T-helper 22 cell (primary cell): ENCODE results near the gene KAZALD1.

Experiments used
- DNase-seq: peaks from one replicate; pipeline ENCODE4 v3.0.0-alpha.2; 2020; ENCODE audit warnings: low read depth

The KAZALD1 gene, protein sequence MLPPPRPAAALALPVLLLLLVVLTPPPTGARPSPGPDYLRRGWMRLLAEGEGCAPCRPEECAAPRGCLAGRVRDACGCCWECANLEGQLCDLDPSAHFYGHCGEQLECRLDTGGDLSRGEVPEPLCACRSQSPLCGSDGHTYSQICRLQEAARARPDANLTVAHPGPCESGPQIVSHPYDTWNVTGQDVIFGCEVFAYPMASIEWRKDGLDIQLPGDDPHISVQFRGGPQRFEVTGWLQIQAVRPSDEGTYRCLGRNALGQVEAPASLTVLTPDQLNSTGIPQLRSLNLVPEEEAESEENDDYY

DNA sequence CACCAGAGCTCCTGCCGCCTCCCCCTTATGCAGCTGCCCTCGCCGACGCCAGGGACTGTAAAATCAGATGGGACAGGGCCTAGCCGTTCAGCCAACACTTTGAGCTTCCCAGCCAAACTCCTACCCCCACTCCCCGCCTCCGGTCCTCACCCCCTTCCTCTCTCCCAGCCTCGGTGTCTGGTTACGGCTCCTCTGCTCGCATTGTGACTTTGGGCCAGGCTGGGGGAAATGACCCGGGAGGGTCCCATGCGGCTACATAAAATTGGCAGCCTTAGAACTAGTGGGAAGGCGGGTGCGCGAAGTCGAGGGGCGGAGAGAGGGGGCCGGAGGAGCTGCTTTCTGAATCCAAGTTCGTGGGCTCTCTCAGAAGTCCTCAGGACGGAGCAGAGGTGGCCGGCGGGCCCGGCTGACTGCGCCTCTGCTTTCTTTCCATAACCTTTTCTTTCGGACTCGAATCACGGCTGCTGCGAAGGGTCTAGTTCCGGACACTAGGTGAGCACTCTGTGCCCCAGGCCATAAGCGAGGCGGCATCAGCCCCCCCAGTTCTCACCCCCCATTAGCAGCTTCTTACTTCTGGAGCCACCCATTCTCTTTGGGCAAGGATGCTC lies at the start of gene KAZALD1:
TSS of gene KAZALD1 (plus strand) at position 366 of the 608 bp plus-strand sequence. CDS start 604 bp downstream, outside the sequence.
- DNase-seq = no peak

DNA sequence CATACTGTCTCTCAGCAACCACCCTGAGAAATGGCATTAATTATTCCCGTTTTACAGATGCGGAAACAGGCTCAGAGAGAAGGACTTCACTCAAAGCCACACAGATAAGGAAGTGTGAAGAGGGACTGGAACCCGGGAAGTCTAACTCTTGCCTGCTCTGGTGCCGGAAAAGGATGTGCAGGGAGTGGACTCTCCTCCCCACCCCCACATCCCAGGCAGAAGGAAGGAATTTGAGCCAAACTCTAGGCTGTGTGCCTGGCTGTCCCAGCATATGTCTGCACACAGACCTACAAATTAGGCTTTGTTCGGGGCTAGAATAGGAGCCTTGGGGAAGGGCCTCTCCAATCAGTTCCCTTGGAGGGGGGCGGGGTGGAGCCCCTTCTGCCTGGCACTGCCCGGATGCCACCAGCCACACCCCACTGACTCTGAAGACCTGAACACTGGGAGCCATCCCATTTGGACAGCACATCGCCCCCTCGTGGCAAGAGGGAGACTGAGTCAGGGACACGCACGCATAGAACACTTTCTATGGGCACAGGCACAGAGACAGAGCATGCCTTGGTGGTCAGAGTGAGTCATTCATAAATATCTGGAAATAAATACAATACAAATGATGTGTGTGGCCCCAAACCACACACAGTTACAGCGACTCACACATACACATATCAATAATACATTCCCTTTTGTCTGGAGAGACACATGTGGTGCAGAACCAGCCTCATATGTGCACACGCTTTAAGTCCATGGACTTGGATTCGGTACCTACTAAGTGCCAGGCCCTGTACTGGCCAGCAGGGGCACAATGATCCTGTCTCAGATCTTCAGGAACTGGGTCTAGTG lies 49.0 kb upstream of the KAZALD1 start:
- DNase-seq = peak; percentile 58

DNA sequence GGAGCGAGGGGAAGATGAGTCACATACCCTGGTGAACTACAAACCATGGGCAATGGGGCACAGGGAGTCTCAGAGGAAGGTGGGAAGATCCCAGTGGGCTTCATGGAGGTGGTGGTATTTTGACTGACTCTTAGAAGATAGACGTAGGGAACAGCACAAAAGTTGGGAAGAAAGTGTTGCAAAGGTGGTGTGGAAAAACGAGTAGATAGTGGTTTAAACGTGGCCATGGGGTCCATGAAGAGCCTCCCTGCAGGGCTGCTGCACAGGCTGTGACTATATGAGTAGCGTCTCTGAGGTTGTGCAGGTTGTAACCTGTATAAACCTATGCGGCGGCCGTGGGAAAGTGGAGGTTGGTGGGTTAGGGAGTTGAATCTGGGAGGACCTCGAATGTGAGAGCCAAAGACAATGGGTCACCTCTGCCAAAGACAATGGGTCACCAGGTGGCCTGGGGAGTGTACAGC lies 48.4 kb upstream of the KAZALD1 start:
- DNase-seq = no peak

DNA sequence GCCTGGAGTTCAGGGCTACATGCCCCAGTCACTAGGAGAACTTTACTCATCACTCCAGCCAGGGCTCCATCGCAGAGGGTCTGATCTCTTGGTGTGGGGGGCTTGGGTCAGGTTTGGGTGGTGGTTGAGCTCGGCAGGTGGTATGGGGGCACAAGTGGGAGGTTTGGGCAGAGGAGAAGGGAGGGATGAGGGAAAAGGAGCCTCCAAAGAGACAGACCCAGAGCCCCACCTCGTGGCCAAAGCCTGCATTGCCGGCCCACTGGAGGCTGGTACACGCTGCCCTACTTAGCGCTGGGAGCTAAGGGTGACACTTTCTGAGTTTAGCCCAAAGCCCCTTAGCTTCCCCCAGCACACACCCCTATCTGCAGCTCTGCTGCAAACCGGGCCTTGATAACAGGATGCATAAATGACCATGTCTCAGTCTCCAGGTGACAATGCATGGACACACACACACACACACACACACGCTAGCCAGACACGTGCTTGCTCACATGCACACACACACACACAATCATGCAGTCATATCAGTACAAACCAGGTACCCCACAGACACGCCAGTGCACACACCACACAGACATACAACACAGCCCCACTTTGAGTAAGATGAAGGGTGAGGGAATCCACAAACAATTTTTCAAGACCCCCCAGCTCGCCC lies 47.4 kb upstream of the KAZALD1 start:
- peak; percentile 25 for DNase-seq

DNA sequence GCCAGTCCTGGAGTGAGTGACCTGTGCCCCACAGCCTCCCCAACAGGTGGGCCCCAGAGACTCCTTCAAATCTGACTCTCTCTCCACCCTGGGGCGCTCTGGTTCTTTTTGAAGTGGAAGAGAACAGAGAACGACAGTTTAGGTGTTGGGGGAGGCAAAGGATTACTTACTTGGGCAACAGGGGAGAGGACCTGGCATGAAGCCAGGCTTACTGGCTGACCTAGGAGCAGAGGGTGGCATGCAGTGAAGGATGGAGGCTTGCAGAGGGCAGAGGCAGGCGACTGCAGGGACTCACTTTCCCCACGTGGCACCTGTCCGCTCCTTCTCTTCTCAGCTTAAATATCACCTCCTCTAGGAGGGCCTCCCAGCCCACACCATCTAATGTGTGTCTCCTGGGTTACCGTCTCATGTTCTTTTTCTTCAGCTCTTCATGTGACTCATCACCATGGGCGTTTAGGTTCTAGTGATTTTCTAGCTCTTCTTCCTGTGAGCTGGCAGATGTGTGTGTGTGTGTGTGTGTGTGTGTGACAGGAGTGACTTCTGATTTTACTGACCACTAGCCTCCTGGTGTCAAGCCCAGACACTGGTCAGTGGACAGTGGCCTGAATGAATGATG lies 46.7 kb upstream of the KAZALD1 start:
- DNase-seq = no peak

DNA sequence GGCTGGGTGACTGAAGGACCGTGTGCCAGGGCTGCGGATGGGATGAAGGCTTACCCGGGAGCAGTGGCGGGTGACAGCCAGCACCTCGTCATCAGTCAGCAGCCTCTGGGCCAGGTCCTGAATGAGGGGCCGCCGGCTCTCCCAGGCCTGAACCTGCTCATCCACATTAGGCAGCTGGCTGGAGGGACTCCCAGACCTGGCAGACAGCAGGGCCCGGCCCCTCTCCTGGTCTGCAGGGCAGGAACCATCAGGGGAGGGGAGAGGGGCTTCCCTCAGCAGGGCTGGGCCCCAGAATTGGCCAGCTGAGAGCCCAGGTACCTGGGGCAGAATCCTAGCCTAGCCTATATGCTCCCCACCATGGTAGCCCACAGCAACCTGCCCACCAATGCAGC lies 46.2 kb upstream of the KAZALD1 start:
- DNase-seq = no peak

DNA sequence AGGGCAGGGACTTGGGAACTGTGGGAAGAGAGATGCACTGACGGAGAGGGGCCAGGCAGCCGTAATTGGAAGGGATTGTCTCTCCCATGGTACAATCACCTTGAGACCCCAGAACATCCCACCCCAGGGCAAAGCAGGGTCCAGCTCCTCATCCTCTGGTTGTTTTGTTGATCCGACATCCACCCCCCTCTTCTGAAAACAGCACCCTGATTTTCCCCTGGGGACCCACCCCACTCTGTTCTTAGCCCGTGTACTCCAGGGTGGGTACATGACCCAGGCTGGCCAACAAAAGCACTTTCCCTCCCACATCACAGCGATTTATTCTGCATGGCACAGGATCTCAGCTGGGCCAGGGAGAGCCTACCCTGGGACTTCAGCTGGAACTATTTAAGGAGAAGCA lies 45.0 kb upstream of the KAZALD1 start:
- no peak for DNase-seq

DNA sequence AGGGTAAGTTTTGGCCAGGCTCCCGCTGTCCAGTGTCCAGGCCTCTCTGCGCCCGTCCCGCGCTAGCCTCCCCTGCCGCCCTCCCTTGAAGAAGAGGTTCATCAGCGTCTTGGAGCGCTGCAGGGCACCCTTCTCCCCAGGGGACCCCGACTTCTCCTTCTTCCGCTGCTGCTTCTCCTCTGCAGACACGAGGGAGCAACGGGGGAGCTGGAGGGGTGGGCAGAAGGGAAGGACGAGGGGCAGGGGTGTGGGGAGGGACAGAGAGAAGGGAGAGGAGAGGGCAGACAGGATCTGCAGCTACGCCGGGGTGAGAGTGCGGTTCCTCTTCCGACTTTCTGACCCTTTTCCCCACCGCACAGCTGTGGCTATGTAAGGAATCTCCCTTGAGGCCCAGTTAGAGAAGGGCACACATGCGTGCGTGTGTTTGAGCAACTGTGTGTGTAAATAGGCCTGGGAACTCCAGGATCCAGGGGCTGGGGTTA lies 43.6 kb upstream of the KAZALD1 start:
- DNase-seq = no peak

DNA sequence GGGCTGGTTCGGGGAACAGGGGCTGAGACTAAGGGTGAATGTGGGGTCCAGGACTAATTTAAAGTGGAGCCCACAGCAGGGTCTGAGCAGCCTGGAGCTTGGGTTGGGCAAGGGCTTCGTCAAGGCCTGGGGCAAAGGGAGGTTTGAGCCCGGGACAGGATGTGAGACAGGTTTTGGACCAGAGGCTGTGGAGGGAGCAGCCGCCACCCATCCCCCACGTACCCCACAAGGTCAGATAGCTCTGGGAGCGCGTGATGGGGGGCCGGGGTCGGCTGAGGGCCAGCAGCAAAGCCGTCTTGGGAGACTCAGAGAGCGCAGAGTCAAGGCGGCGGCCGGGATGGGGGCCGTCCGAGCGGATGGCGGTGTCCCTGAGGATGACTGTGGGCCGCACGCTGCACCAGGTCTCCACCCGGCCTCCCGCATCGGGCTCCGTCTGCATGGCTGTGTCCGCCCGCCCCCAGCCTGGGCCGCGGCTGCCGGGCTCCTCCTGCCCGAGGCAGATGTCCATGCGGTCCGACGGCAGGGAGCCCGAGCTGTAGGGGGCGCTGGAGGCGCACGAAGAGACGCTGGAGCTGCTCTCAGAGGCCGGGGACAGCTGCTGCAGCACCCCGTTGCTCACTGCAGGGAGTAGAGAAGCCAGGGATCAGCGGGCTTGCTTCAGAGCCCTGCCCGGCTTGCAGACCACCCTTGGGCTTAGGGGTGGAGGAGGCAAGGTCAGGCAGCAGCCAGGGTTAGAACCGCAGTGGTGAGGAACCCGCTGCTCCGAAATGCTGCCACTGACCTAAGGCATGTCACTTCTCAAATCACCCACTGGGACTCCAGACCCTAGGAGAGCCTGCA lies 43.0 kb upstream of the KAZALD1 start:
- peak; percentile 30 for DNase-seq

DNA sequence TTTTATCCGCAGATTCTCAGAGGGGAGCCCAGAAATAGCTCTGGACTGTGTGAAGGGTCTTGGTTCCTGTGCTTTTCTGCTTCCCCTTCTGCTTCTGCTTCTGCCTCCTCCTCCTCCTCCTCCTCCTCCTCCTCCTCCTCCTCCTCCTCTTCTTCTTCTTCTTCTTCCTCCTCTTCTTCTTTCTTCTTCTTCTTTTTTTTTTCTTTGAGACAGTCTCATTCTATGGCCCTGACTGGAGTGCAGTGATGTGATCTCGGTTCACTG lies 42.4 kb upstream of the KAZALD1 start:
- DNase-seq = no peak

DNA sequence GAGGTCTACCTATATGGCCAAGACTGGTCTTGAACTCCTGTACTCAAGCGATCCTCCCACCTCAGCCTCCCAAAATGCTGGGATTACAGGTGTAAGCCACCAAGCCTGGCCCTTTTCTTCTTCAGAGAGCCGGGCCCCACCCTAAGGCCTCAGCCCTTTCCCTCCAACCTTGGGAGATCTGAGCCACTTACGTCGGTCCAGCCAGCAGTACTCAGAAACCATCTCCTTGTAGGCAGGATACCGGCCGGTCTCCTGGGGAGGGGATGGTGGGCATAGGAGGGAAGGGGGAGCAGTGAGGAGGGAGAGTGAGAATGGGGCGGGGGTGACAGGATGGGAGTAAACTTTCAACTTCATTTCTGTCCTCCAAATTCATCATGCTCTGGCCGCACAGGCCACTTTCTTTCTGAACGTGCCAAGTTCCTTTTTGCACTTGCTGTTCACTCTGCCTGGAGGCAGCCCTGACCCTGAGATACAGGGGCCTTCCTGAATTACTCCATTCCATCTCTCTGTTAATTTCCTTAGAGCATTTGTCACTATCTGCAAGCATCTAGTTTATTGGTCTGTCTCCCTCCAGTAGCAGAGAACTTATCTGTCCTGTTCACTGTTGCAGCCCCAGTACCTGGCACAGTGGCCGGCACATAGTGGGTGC lies 41.2 kb upstream of the KAZALD1 start:
- DNase-seq = no peak

DNA sequence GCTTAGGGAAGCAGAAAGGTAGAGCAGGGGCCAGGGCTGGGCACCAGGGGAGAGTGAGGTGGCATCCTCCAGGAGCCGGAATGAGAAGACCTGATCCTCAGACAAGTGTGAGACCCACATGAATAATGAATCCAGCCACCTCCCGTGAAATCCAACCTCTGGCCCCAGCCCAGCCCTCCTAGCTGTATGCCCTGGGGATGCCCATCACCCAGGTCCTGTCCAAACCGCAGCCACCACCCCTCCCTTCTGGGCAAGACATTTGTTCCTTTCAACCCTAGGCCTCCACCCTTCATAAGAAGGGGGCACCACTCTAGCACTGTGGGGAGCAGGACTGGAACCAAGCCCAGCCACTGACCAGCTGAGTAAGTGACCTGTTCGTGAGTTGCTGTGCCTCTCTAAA lies 40.5 kb upstream of the KAZALD1 start:
- no peak for DNase-seq

DNA sequence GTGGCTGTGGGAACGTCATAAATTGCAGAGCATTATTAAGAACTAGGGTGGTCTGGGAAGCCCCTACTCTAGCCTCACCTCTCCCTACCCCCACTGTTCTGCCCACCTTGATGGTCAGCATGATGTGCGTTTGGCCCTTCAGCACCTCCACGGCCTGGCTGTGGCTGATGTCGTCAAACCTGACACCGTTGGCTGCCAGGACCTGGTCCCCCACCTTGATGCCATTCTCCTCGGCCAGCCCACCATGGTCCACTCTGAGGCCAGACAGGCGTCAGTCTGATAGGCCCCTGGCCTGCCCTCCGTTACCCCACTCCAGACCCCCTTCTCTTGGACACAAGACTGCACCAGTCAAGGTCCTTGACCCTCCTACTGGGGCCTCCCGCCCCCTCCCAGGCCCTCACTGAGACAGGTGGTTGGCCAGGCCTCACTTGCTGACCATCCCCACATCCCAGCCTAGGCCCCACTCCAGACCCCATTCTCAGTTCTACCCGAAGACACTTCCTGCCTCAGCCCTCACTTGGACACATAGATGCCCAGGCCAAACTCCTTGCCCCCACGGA lies 40.0 kb upstream of the KAZALD1 start:
- no peak for DNase-seq

DNA sequence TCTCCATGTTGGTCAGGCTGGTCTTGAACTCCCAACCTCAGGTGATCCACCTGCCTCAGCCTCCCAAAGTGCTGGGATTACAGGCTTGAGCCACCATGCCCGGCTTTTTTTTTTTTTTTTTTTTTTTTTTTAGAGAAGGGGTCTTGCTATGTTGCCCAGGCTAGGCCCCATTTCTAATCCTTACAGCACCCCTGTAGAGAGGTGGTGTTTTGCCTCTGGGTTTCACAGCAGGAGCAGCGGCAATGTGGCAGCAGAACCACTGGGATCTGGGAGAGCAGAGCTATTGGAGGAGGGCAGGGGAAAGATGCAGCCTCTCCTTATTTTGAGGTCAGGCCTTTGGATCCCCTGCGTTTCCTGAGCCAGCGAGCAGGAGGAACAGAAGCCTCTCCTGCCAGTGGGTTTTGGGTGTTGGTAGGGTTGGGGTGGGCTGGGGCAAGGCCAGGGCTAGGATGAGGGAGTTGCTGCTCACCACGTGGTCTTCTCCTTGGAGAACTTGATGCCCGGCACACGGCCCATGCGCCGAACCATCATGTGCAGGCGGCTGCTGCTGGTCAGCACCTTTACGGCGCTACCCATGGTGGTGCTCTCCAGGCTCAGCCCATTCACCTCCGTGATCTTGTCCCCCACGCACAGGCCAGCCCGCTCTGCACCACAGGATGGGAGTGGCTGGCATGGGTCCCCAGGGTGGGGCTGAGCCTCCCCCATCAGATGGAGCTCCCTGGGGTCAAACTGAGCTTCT lies 38.7 kb upstream of the KAZALD1 start:
- DNase-seq = no peak

DNA sequence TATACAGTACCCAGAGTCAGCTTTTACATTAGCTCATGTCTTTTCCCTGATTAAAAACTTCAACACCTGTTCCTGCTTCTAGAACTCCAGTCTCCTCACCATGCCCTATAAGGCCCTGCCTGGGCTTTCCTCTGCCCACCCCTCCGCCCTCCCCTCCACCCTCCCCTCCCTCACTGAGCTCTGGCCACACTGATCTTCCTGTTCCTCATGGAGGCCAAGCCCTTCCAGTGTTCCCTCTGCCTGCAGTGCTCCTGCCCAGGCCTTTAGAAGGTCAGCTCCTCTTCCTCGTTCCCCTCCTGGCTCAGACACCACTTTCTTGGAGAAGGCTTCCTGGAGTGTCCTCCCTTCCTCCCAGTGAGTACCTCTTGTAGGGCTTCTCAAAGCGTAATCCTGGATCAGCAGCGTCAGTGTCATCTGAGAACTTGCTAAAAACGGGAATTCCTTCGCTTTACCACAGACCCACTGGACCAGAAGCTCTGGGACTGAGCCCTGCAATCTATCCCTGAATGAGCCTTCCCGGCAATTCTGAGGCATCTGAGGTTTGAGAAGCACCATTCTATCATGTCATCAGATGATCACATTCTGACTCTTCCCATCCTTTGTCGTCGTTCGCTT lies 34.6 kb upstream of the KAZALD1 start:
- no peak for DNase-seq

DNA sequence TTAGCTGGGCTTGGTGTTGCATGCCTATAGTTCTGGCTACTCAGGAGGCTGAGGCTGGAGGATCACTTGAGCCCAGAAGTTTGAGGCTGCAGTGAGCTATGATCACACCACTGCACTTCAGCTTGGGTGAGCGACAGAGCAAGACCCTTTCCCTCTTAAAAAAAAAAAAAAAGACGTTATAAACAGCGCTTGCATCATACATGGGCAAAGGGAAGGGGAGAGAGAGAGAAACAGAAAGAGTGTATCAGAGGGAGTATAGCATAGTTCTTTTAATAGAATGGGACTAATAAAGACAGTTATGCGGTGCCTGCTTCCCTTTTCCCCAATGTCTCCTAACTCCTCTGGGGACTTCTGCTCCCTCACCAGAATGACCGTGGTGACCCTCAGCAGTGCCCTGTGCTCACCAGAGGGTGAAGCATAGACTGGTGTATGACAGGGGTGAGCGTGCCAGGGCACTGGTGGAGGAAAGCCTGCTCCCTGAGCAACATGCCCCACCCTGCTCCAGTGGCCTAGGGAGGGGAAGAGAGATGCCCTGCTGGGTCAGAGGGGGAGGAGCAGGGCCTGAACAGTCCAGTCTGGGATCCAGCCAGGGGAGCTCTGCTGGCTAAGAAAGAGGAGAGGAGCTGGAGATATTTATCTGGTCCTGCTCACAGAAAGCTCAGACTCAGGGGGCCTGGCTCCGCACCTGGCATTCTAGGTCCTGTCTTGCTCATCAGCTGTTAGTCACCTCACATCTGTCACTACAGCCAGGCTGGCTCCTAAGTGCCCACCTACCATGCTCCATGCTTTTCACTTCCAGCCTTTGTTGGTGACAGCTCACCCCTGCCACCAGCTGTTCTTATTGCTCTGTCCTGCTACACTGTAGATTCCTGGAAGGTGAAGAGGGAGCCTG lies 33.1 kb upstream of the KAZALD1 start:
- DNase-seq = no peak

DNA sequence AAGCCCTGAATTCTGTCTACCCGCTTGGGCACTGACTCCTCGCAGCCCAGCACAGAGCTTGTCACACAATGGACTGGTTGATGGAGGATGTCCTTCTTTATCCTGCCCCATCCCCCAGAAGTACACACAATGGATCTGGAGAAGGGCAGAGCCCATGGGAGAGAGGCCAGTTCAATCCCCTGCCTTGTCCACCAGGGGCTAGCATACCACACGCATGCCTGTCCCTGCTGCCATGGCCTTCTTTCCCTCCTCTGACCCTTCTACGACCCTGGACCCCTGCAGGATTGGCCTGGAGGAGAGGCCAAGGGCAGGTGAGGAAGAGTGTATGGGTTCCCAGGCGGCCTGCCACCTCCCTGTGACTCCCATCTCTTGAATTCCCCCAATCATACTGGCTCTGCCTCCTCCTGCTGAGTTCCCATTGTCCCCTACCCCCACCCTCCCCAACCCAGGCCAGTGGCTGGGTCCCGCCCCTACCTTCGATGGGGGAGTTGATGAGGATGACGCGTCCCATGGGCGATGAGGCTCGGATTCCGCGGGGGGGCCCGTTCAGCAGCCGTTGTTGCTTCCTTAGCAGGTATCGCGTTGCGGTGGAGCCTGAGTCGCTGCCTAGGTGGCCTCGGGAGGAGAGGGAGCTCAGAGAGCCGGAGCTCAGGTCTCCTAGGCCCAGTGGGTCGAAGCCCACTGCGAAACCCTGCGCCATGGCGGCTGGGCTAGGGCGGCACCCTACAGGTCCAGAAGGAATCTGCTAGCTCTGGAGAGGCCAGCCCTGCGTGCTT lies 32.1 kb upstream of the KAZALD1 start:
- DNase-seq = no peak
